IMR-90 (cell line): ENCODE measurements around the gene NCAM1. TPM values are rescaled to one million over a fixed set of nuclear protein-coding genes. Genes with fewer than 3 reads are reported as not detected.

ENCODE experiments used
- ATAC-seq: fragments of 200-7000 bp; cut with Tn5 transposase; 2 replicates; pipeline ENCODE4 v1.9.1; 2020; ENCODE audit warnings: low read depth, mild to moderate bottlenecking, moderate library complexity
- BruUV-seq: library from RNA; stranded (reverse); fragments of 400-500 nt; replicated peaks from 2 replicates; lab custom pipeline; 2021; lab: Mats Ljungman, UMichigan
- CTCF ChIA-PET: fragments of 300-600 bp; formaldehyde crosslinking; extraction: SDS; loops from one replicate; lab custom pipeline; 2021; ENCODE audit warnings: antibody characterized with exemption; lab: Yijun Ruan, JAX
- POLR2A ChIA-PET: fragments of 300-600 bp; sonication (Branson Sonifier 250); formaldehyde crosslinking; loops from one replicate; lab custom pipeline; 2022; ENCODE audit warnings: antibody characterized with exemption; ENCODE audit not compliant: unreplicated experiment; lab: Charles Lee
- DNase-seq: peaks from one replicate; pipeline ENCODE4 v3.0.0; 2013
- H2AFZ ChIP-seq: replicated peaks from 2 replicates; pipeline ENCODE3; 2013; ENCODE audit warnings: low read length, mild to moderate bottlenecking; ENCODE audit not compliant: poor library complexity
- H2AK5ac ChIP-seq: 2 replicates; pipeline ENCODE4 v1.6.1; 2013; ENCODE audit warnings: low read depth, low read length, inconsistent platforms
- H2AK9ac ChIP-seq: replicated peaks from 2 replicates; pipeline ENCODE3; 2013; ENCODE audit warnings: mild to moderate bottlenecking, low read depth, low read length, moderate library complexity; ENCODE audit not compliant: poor library complexity
- H2BK120ac ChIP-seq: 2 replicates; pipeline ENCODE4 v1.6.1; 2013; ENCODE audit warnings: low read depth, low read length, inconsistent platforms
- H2BK15ac ChIP-seq: 3 replicates; pipeline ENCODE4 v1.6.1; 2013; ENCODE audit warnings: low read depth, low read length, inconsistent platforms
- H2BK20ac ChIP-seq: 2 replicates; pipeline ENCODE4 v1.6.1; 2013; ENCODE audit warnings: low read depth, mild to moderate bottlenecking, inconsistent platforms, low read length, moderate library complexity
- H2BK5ac ChIP-seq: 2 replicates; pipeline ENCODE4 v1.6.1; 2013; ENCODE audit warnings: mild to moderate bottlenecking, low read depth, low read length, inconsistent platforms; ENCODE audit not compliant: poor library complexity, severe bottlenecking
- H3K14ac ChIP-seq: replicated peaks from 2 replicates; pipeline ENCODE4 v1.6.1; 2013; ENCODE audit warnings: low read depth, low read length, inconsistent platforms
- H3K18ac ChIP-seq: 2 replicates; pipeline ENCODE4 v1.6.1; 2013; ENCODE audit warnings: low read depth, low read length, control low read depth
- H3K23ac ChIP-seq: 2 replicates; pipeline ENCODE4 v1.6.1; 2013; ENCODE audit warnings: low read depth, low read length, inconsistent platforms
- H3K27ac ChIP-seq: 2 replicates; pipeline ENCODE4 v1.5.1; 2013; ENCODE audit warnings: mild to moderate bottlenecking, control low read depth, low read length; ENCODE audit not compliant: insufficient read depth
- H3K27me3 ChIP-seq: 2 replicates; pipeline ENCODE4 v1.6.1; 2013; ENCODE audit warnings: low read length; ENCODE audit not compliant: control insufficient read depth, insufficient read depth
- H3K36me3 ChIP-seq: 2 replicates; pipeline ENCODE4 v1.6.1; 2013; ENCODE audit warnings: low read length, mixed read lengths; ENCODE audit not compliant: control insufficient read depth, insufficient read depth
- H3K4ac ChIP-seq: 2 replicates; pipeline ENCODE4 v1.6.1; 2013; ENCODE audit warnings: low read depth, low read length, inconsistent platforms
- H3K4me1 ChIP-seq: 2 replicates; pipeline ENCODE4 v1.6.1; 2013; ENCODE audit warnings: low read length, mixed read lengths; ENCODE audit not compliant: control insufficient read depth, insufficient read depth
- H3K4me2 ChIP-seq: 2 replicates; pipeline ENCODE4 v1.6.1; 2013; ENCODE audit warnings: low read depth, mild to moderate bottlenecking, control low read depth, low read length, moderate library complexity
- H3K4me3 ChIP-seq: 2 replicates; pipeline ENCODE4 v1.5.1; 2013; ENCODE audit warnings: low read depth, mild to moderate bottlenecking, control low read depth, low read length, moderate library complexity; ENCODE audit not compliant: insufficient read depth
- H3K56ac ChIP-seq: 2 replicates; pipeline ENCODE4 v1.6.1; 2013; ENCODE audit warnings: low read length, inconsistent platforms; ENCODE audit not compliant: insufficient read depth; ENCODE audit errors: extremely low read depth
- H3K79me1 ChIP-seq, 2 experiments: 2 replicates each; pipeline ENCODE4 v1.6.1; 2013; ENCODE audit warnings: low read length in 2 of 2, inconsistent platforms in 1 of 2, low read depth in 1 of 2
- H3K9ac ChIP-seq: 2 replicates; pipeline ENCODE4 v1.6.1; 2013; ENCODE audit warnings: low read depth, low read length, control low read depth
- H3K9me1 ChIP-seq: 2 replicates; pipeline ENCODE4 v1.6.1; 2013; ENCODE audit warnings: low read length, inconsistent platforms; ENCODE audit not compliant: insufficient read depth
- H3K9me3 ChIP-seq: 2 replicates; pipeline ENCODE4 v1.6.1; 2013; ENCODE audit warnings: low read length; ENCODE audit not compliant: control insufficient read depth, insufficient read depth
- H4K20me1 ChIP-seq: 2 replicates; pipeline ENCODE4 v1.6.1; 2013; ENCODE audit warnings: low read length, inconsistent platforms; ENCODE audit not compliant: insufficient read depth
- H4K5ac ChIP-seq: 2 replicates; pipeline ENCODE4 v1.6.1; 2013; ENCODE audit warnings: mild to moderate bottlenecking, low read depth, low read length, control low read depth
- H4K8ac ChIP-seq, 2 experiments: 2 replicates each; pipeline ENCODE4 v1.6.1; 2013; ENCODE audit warnings: low read depth in 2 of 2, low read length in 2 of 2, control low read depth in 1 of 2, inconsistent platforms in 1 of 2
- H4K91ac ChIP-seq: 2 replicates; pipeline ENCODE4 v1.6.1; 2013; ENCODE audit warnings: low read depth, low read length, inconsistent platforms; ENCODE audit not compliant: insufficient read depth
- CEBPB ChIP-seq: IDR thresholded peaks from 2 replicates; pipeline ENCODE4 v1.6.1; 2012; ENCODE audit warnings: low read depth, low read length, improper control_type of control experiment
- NFE2L2 ChIP-seq: fragments of 150-350 bp; IDR thresholded peaks from 2 replicates; pipeline ENCODE4 v1.6.1; 2016; ENCODE audit warnings: low read depth, mild to moderate bottlenecking, low read length
- POLR2A ChIP-seq: IDR thresholded peaks from 2 replicates; pipeline ENCODE4 v1.6.1; 2012; ENCODE audit warnings: mild to moderate bottlenecking, low read depth, low read length
- RAD21 ChIP-seq: IDR thresholded peaks from 2 replicates; pipeline ENCODE4 v1.6.1; 2012; ENCODE audit warnings: low read length, improper control_type of control experiment
- RFX5 ChIP-seq: IDR thresholded peaks from 2 replicates; pipeline ENCODE4 v1.8.0; 2012; ENCODE audit warnings: low read depth, mild to moderate bottlenecking, low read length, moderate library complexity
- SMC3 ChIP-seq: fragments of 150-350 bp; IDR thresholded peaks from 2 replicates; pipeline ENCODE4 v1.6.1; 2016; ENCODE audit warnings: low read depth, mild to moderate bottlenecking, antibody characterized with exemption, low read length, moderate library complexity
- WGBS, 2 experiments: methylation state at CpG; one replicate each; pipeline versions ENCODE4 v1.1.5 to v1.1.7; 2013; ENCODE audit warnings: missing lambda C conversion rate in 2 of 2; ENCODE audit not compliant: insufficient read length in 1 of 2; ENCODE audit errors: extremely low coverage in 2 of 2; 5-methylcytosine and 5-hydroxymethylcytosine counted together
- dilution Hi-C: fragments of 300-500 bp; cut with HindIII; formaldehyde crosslinking; loops from one replicate; pipeline ENCODE4 v1.14.3; 2018; ENCODE audit warnings: low sequenced_read_pairs; ENCODE audit not compliant: unreplicated experiment
- in situ Hi-C: fragments of 300-500 bp; cut with MboI; formaldehyde crosslinking; loops from 3 replicates; pipeline ENCODE4 v1.14.3; 2019; ENCODE audit warnings: low sequenced_read_pairs, inconsistent platforms, mixed read lengths
- intact Hi-C: fragments of 100-400 bp; cut with micrococcal nuclease; formaldehyde crosslinking; loops from 2 replicates; pipeline ENCODE4 v1.10.0; 2022
- polyA plus RNA-seq, 3 experiments: library from polyadenylated mRNA; depleted of rRNA; stranded (reverse); fragments of >200 nt; gene quantifications; 2 replicates each; pipeline ENCODE4 v1.2.3, GENCODE V29; 2012; ENCODE audit warnings: low replicate concordance in 1 of 3
- total RNA-seq: library from RNA; depleted of rRNA; stranded (reverse); fragments of >200 nt; gene quantifications from 2 replicates; pipeline ENCODE4 v1.2.3, GENCODE V29; 2012
- TF ChIP-seq, protein P1 (sequence below): fragments of 150-350 bp; IDR thresholded peaks from 2 replicates; pipeline ENCODE4 v1.6.1; 2016; ENCODE audit warnings: low read depth, mild to moderate bottlenecking, low read length, moderate library complexity, borderline replicate concordance

Gene NCAM1
- total and polyA plus RNA-seq, 2 of the 4 experiments (the other 2 are of a cell fraction): 0.09 to 0.18 TPM

DNA sequence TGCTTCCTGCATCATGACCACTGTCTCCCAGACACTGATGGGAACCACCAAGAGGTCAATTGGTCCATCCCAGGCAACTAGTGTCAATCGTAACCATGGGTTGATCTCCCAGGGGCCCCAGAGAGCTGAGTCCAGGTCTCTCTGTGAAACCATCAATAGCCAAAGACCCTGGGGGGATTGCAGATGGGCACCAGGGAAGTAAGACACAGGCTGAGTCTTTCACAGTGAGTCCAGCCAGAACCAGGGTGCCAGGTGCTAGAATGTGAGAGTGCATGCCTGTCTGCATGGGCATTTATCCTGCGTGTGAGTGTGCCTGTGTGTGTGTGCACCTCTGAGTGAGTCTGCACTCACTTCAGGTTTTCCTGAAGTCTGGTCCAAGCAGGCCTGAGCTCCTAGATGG is 307.9 kb downstream of the NCAM1 start:
- POLR2A ChIA-PET: no interaction called here
- H3K9me3 ChIP-seq: no peaks in the 10 kb centered on the region
- no peak overlapping the region for H3K4me2 ChIP-seq
- no peak overlapping the region for H3K56ac ChIP-seq
- H4K91ac ChIP-seq: no peak overlapping the region
- no peak overlapping the region for H3K14ac ChIP-seq
- DNase-seq (no peak), ATAC-seq (no peak)
- H2BK120ac ChIP-seq: no peak overlapping the region
- WGBS, 2 experiments: 100% methylated on average over 1 of the region's 2 CpGs; no CpG with 5 or more reads in 1 of the 2 experiments
- H4K8ac ChIP-seq: no peak overlapping the region
- H2BK15ac ChIP-seq: no peak overlapping the region
- H3K4me3 ChIP-seq: no peak overlapping the region
- TF ChIP-seq POLR2A (no peak), SMC3 (no peak), CEBPB (no peak), NFE2L2 (no peak), RAD21 (no peak), RFX5 (no peak)
- TF ChIP-seq, protein P1, sequence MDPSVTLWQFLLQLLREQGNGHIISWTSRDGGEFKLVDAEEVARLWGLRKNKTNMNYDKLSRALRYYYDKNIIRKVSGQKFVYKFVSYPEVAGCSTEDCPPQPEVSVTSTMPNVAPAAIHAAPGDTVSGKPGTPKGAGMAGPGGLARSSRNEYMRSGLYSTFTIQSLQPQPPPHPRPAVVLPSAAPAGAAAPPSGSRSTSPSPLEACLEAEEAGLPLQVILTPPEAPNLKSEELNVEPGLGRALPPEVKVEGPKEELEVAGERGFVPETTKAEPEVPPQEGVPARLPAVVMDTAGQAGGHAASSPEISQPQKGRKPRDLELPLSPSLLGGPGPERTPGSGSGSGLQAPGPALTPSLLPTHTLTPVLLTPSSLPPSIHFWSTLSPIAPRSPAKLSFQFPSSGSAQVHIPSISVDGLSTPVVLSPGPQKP: no peak
- H2AK5ac ChIP-seq: no peak overlapping the region
- no peak overlapping the region for H3K23ac ChIP-seq
- H4K20me1 ChIP-seq: no peaks in the 10 kb centered on the region; the same call in 1 of the 2 replicates
- CTCF ChIA-PET: no interaction called here
- intact Hi-C loops (no loop called here), in situ Hi-C loops (no loop called here), dilution Hi-C loops (no loop called here)
- H4K5ac ChIP-seq: no peak overlapping the region
- no peaks in the 10 kb centered on the region for H3K9me1 ChIP-seq
- BruUV-seq: no TSS peak
- no peak overlapping the region for H2BK5ac ChIP-seq
- no peaks in the 10 kb centered on the region for H3K4me1 ChIP-seq
- no peak overlapping the region for H2AFZ ChIP-seq
- H3K4ac ChIP-seq: no peak overlapping the region
- H3K27me3 ChIP-seq: no peaks in the 10 kb centered on the region; the same call in 1 of the 2 replicates
- H3K9ac ChIP-seq: no peak overlapping the region
- no peaks in the 10 kb centered on the region for H3K79me1 ChIP-seq
- no peak overlapping the region for H3K18ac ChIP-seq
- H2AK9ac ChIP-seq: no peak overlapping the region
- no peak overlapping the region for H2BK20ac ChIP-seq
- H3K36me3 ChIP-seq: no peaks in the 10 kb centered on the region
- no peak overlapping the region for H3K27ac ChIP-seq
